ENCODE results near the gene AKAP13. TPM values are rescaled to one million over a fixed set of nuclear protein-coding genes. Genes with fewer than 3 reads are reported as not detected.

AKAP13 gene
- polyA plus RNA-seq, 3 donors, result 47.9 to 99.7 (median 92.6) TPM

DNA sequence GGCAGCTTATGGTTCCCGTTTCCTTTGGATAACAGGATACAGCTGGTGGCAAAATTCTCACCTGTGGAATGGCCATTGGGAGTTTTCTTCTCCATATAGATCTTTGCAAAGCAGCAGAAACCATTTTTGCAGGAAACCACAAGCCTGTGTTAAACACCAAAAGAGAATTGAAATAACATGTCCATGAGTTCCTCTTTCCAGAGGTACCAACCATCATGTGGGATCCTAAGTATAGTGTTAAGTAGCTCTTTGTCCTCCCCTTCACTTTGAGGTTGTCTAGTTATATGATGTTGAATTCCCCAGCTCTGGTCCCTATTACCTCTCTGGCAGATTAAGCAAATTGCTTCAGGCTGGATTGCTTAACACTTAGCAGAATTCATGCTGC, 94.9 kb downstream of the AKAP13 start:
- Histone ChIP-seq H3K79me2 (ENCODE audit: insufficient read depth, low read length) (peaks cover 16% of the 10 kb centered on the region), H3K4me2 (replicated peaks; ENCODE audit: extremely low read depth, low read length, poor library complexity, severe bottlenecking) (no peak overlapping the region), H3K27ac (ENCODE audit: low read depth in 1 of 2, low read length in 2 of 2) (no peak overlapping the region), H3K4me3 (replicated peaks in 1 of 3; ENCODE audit: low read depth in 2 of 3, low read length in 3 of 3) (no peak overlapping the region), H3K9me3 (replicated peaks in 1 of 2; ENCODE audit: control insufficient read depth in 1 of 2, insufficient read depth in 1 of 2, low read length in 2 of 2) (no peaks in the 10 kb centered on the region), H3K27me3 (ENCODE audit: control insufficient read depth in 2 of 2, insufficient read depth in 2 of 2, low read length in 2 of 2) (no peaks in the 10 kb centered on the region), H4K20me1 (ENCODE audit: insufficient read depth, low read length) (no peaks in the 10 kb centered on the region), H3K9ac (ENCODE audit: insufficient read depth, low read length, poor library complexity, severe bottlenecking) (no peak overlapping the region), H3K36me3 (replicated peaks in 1 of 2; ENCODE audit: control insufficient read depth in 1 of 2, insufficient read depth in 2 of 2, low read length in 2 of 2) (no peaks in the 10 kb centered on the region), H3K4me1 (ENCODE audit: control insufficient read depth in 1 of 2, insufficient read depth in 2 of 2, low read length in 2 of 2) (peaks cover 11% of the 10 kb centered on the region in 2 donors), H2AFZ (ENCODE audit: insufficient read depth, low read depth, low read length, poor library complexity, severe bottlenecking) (no peak overlapping the region)
- peak overlapping the region in 1 of 7 donors; percentile 26 for H3K27ac Mint-ChIP-seq
- peak in 2 of 3 donors; percentile 8 to 22 for DNase-seq
- TF ChIP-seq, protein P1, sequence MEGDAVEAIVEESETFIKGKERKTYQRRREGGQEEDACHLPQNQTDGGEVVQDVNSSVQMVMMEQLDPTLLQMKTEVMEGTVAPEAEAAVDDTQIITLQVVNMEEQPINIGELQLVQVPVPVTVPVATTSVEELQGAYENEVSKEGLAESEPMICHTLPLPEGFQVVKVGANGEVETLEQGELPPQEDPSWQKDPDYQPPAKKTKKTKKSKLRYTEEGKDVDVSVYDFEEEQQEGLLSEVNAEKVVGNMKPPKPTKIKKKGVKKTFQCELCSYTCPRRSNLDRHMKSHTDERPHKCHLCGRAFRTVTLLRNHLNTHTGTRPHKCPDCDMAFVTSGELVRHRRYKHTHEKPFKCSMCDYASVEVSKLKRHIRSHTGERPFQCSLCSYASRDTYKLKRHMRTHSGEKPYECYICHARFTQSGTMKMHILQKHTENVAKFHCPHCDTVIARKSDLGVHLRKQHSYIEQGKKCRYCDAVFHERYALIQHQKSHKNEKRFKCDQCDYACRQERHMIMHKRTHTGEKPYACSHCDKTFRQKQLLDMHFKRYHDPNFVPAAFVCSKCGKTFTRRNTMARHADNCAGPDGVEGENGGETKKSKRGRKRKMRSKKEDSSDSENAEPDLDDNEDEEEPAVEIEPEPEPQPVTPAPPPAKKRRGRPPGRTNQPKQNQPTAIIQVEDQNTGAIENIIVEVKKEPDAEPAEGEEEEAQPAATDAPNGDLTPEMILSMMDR (IDR thresholded peaks at IDR 0.05), result no peak
- no peak overlapping the region for H3K4me3 Mint-ChIP-seq
- peaks cover 0 to 2% of the 10 kb centered on the region in 2 donors for H3K36me3 Mint-ChIP-seq
- WGBS (ENCODE audit: insufficient coverage), result no CpG with 5 or more reads among the region's 1 CpG
- peaks cover 26% of the 10 kb centered on the region for H3K4me1 Mint-ChIP-seq
- intact Hi-C loops (cut with micrococcal nuclease), result loop anchor here in 1 of 2 donors (10.0 kb wide), 1 partner anchor 51 kb away; no protein-coding TSS in a partner anchor
- no peaks in the 10 kb centered on the region for H3K9me3 Mint-ChIP-seq
- peaks cover 0 to 2% (median 0%) of the 10 kb centered on the region in 3 donors for H3K27me3 Mint-ChIP-seq (ENCODE audit: low read depth in 3 of 3)

DNA sequence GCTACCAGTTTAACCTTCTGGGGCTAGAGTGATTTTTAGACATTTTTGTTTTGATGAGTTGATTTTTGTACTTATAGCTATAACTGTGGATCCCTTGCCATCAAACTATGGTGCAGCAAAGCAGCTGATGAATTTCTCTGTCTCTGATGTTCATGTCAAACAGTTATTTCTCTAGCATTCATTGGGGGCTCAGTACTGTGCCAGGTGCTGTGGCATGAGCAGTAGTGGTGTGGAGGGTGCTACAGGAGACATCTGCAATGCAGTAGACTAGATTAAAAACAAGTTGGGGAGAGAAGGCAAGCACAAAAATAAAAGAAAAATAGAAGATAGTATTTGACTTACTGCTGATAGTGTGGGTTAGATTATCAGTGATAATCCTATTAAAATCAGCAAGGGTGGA, 95.3 kb downstream of the AKAP13 start:
- Histone ChIP-seq H2AFZ (ENCODE audit: insufficient read depth, low read depth, low read length, poor library complexity, severe bottlenecking) (no peak overlapping the region), H3K4me3 (replicated peaks in 1 of 3; ENCODE audit: low read depth in 2 of 3, low read length in 3 of 3) (no peak overlapping the region), H3K27me3 (ENCODE audit: control insufficient read depth in 2 of 2, insufficient read depth in 2 of 2, low read length in 2 of 2) (no peaks in the 10 kb centered on the region), H3K79me2 (ENCODE audit: insufficient read depth, low read length) (peaks cover 16% of the 10 kb centered on the region), H3K4me1 (ENCODE audit: control insufficient read depth in 1 of 2, insufficient read depth in 2 of 2, low read length in 2 of 2) (peaks cover 11 to 12% of the 10 kb centered on the region in 2 donors), H3K4me2 (replicated peaks; ENCODE audit: extremely low read depth, low read length, poor library complexity, severe bottlenecking) (no peak overlapping the region), H4K20me1 (ENCODE audit: insufficient read depth, low read length) (peaks cover under 1% of the 10 kb centered on the region), H3K27ac (ENCODE audit: low read depth in 1 of 2, low read length in 2 of 2) (no peak overlapping the region), H3K9ac (ENCODE audit: insufficient read depth, low read length, poor library complexity, severe bottlenecking) (no peak overlapping the region), H3K9me3 (replicated peaks in 1 of 2; ENCODE audit: control insufficient read depth in 1 of 2, insufficient read depth in 1 of 2, low read length in 2 of 2) (no peaks in the 10 kb centered on the region), H3K36me3 (replicated peaks in 1 of 2; ENCODE audit: control insufficient read depth in 1 of 2, insufficient read depth in 2 of 2, low read length in 2 of 2) (no peaks in the 10 kb centered on the region)
- DNase-seq, result no peak
- Mint-ChIP-seq H3K36me3 (peaks cover 0 to 2% of the 10 kb centered on the region in 2 donors), H3K4me1 (peaks cover 29% of the 10 kb centered on the region), H3K27ac (peak overlapping the region in 2 of 7 donors; percentile 11 to 19), H3K27me3 (ENCODE audit: low read depth in 3 of 3) (peaks cover 0 to 2% (median 0%) of the 10 kb centered on the region in 3 donors), H3K9me3 (no peaks in the 10 kb centered on the region), H3K4me3 (no peak overlapping the region)
- TF ChIP-seq, protein P1 (IDR thresholded peaks at IDR 0.05), result no peak
- intact Hi-C loops (cut with micrococcal nuclease), result loop anchor here in 1 of 2 donors (10.0 kb wide), 1 partner anchor 51 kb away; no protein-coding TSS in a partner anchor
